HG02840 (cell line): Measurements from ENCODE around the gene RPL28.

Experiments
- ATAC-seq: cut with Tn5 transposase; IDR thresholded peaks from one replicate; pipeline ENCODE4 v1.9.1; 2021; ENCODE audit warnings: mild to moderate bottlenecking, moderate library complexity, moderate number of reproducible peaks; ENCODE audit not compliant: unreplicated experiment, low FRiP score

RPL28 gene

DNA sequence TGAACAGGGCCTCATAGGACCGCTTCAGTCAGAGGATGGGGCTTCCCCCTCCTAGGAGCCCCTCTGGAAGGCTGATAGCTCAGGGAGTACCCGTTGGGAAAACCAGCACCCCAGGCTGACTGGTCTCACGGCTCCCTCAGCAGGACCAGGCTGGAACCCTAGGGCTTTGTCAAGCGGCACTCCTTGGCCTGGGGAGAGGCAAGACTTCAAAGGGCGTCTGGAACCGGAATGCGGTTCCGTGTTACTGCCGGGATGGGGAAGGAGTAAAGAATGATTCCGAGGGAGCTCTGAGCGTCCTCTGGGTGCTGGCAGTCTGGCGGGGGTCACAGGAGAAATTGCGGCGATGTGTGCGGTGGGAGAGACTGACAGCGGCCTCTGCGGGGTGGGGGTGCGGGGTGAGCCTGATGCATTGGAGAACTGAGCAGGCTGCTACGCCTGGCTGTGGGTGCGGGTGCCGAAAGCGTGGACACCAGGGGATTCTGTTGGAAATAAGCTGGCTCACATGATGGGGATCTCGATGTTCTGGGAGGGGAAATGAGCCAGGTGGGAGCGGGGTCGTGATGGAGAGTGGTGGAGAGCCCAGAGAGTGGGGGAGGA, 33.1 kb upstream of the RPL28 start:
- ATAC-seq = no peak

DNA sequence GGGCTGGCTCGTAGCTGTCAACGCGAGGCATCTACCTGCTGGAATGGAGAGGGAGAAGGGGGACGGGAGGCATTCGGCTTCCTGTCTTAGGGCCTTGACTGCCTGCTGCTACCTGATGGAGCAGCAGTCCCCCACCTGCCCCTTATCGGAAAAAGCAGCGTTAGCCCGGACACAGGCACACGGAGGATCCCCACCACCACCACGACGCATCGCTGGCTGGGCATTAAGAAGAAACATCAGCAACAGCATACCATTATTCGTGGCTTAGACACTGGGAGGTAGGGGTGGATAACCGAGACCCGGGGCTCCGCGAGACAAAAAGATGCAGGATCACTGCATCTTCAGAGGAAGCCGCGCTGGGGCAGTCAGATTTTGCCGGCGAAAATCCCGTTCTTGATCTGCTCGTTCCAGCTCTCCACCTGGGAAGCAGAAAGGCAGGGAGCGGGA, 32.4 kb upstream of the RPL28 start:
- no peak for ATAC-seq

DNA sequence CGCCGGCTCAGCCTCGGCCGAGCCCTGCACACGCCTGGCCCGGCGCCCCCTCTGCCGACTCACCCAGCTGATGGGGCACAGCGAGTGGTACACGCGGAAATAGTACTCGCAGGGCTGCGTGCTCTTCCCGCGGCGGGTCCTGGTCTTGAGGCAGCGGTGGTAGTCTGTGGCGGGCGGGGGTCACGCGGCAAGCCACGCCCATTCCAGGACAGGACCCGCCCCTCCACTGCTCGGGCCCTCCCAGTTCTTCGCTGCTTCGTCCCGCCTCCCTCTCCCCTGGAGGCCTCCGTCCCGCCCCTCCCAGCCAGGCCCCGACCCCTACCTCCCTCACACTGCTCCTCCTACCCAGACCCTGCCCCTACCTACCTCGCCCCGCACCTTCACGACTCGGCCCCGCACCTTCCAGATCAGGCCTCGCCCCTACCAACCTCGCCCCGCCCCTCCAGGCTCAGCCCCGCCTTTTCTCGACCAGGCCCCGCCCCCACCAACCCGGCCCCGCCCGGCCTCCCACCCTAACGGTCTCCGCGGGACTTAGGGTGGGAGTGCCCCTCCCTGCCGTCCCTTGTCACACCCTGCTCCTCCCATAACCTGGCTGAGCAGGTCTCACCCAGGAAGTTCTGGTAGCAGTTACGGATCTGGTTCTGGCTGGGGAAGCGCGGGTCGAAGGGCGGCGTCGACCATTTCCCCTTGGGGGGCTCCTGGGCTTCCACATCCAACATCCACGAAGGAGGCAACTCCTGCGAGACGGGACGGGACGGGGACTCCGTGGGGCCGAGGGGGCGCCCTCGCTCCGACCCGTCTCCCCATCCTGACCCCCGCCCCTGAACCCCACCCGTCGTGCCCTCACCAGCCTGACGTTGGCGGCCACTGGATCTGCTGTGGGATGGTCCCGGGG, 31.7 kb upstream of the RPL28 start:
- ATAC-seq = no peak

DNA sequence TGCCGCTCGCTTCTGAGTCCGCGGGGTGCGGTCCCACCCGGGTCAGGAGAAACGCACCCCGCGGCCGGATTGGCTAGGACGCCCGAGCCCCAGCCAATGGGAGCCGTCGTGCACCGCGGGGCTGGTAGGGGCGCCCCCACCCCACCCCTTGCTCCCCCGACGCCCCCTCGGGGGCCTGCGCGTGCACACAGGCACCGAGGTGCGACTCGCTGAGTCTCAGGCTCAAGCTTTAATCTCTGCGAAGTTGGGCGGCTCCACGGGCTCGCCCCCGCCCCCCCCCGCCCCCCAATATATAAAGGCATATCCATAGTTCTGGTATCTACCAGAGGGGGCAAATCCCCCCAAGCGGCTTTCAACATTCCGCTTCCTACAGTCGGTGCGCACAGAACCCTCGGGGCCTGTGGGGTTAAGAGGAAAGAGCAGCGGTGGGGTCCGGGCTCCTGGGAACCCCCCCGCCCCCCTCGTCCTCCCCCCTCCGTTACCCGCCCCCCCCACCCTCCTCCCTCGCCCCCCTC, 31.0 kb upstream of the RPL28 start, which contains the start of gene COX6B2:
COX6B2 (minus strand) TSS at position 22 of the 515 bp plus-strand sequence. CDS start 198 bp downstream, outside the sequence.
- no peak for ATAC-seq

DNA sequence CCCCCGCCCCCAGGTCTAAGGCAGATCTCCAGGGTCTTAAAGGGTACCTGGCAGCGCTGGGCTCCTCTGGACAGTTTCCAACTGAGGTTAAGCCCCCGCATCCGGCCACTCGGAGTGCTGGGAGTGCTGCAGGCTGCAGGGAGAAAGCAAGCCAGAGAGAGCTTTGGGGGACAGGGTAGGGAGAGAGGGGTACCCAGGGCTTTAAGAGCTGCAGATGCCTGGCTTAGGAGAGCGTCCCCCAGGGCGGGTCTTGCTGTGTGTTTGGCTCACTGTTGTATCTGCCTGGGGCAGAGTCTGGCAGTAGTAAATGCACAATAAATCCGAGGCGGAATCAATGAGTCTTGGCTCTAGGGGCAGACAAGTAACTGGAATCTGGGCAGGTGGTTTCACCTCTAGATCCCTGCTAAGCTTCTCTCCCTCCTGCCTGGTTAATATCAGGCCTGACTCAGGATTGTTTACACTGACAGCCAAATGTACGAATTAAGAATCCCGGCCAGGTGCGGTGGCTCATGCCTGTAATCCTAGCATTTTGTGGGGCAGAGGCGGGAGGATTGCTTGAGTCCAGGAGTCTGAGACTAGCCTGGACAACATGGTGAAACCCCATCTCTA, 30.4 kb upstream of the RPL28 start:
- no peak for ATAC-seq

DNA sequence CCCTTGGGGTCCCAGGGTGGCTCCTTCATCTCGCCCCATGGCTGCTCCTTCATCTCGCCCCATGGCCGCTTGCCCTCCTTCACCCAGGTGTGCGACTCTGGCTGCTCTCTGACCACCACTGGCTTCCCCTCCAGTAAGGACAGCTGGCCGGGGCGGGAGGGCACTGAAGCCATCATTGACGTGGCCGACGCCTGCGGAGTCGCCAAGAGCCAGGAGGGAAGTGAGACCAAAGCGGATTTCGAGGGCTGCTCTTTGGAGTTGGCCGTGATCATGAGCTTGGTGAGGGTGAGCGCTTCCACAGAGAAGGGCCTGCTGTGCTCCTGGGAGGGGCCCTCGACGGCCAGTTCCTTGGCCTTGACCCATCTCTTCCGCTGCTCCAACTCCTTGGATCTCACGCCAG, 27.2 kb upstream of the RPL28 start:
- no peak for ATAC-seq

DNA sequence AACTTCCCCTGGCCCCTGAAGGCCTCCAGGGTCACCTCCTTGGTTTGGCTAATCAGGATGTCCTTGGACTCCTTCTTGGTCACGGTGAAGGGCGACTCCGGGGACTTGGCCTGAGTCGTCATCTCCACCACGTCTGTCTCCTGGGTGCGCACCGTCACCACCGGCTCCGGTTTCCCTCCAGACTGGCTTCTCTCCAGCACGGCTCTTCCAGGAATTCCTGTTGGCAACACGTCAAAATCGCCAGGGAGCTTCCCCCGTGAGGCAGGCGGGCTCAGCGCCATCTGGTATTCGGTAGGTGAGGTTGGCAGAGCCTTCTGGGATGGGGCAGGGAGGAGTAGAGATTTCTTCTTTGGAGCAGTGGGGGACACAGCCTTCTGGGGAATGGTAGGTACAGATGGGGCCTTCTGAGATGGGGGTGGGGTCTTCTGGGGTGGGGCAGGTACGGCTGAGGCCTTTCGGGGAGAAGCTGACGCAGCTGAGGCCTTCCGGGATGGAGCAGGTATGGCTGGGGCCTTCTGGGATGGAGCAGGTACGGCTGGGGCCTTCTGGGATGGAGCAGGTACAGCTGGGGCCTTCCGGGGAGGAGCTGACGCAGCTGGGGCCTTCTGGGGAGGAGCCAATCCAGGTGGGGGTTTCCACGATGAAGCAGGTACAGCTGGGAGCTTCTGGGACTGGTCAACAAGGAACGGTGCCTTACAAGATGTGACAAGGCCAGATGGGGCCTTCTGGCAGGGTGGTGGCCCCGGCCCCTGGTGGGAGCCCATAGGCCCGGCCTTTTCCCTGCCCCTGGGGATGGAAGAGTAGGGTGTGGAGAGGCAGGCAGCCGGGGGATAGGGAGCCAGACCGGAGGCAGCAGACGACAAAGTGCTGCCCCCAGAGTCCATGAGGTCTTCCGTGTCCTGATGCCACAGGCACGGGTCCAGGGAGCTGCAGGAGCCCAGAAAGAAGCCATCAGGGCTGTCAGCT, 26.5 kb upstream of the RPL28 start:
- no peak for ATAC-seq

DNA sequence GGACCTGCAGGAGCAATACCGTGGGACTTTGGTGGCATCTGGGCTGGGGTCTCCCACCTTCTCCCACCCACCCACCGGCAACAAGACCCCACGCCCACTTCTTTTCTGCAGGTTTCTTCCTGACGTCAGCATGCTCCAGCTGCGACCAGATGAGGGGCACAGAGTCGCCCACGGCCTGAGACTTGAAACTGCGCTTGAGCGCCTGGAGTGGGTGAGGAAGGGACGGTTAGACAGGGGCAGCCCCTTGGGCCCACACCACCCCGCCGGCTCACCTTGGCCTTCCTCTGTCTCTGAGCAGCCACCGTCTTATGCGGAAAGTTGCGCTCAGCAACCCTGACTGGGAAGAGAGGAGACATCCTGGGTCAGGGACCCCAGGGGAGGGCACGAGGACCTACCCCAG, 24.8 kb upstream of the RPL28 start:
- ATAC-seq = no peak

DNA sequence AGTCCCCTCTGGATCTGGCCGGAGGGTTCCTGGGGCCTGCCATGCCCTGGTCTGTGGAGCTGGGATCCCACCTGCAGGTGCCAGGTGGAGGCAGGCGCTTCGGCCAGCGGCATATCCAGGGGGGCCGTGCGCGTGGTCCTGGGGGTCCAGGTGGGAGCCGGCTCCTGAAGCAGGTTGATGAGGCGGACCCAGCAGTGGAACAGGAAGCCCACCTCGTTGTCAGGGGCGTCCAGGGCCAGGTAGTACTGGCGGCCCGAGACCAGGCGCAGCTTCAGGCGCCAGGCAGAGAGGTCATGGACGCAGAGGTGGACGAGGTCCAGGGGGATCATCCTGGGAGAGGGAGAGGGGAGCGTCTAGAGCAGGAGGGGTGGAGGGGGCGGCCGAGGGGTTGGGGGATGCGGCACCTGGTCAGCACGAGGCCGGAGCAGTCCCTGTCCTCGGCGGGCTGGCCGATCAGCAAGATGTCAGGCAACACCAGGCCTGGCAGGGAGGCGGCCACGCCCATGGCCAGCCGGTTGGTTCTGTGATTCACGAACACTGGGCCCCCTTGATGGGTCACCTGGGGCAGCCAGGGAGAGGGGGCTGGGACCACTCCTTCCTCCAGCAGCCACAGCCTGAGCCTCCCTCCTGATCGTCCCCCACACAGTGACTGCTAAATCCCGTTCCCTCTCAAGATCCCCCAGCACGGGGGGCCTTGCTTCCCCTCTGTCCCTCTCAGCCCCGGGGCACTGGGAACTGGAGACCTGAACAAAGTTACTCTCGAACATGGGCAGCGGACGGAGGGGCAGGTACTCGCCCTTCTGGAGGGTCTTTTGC, 23.4 kb upstream of the RPL28 start:
- ATAC-seq = no peak

DNA sequence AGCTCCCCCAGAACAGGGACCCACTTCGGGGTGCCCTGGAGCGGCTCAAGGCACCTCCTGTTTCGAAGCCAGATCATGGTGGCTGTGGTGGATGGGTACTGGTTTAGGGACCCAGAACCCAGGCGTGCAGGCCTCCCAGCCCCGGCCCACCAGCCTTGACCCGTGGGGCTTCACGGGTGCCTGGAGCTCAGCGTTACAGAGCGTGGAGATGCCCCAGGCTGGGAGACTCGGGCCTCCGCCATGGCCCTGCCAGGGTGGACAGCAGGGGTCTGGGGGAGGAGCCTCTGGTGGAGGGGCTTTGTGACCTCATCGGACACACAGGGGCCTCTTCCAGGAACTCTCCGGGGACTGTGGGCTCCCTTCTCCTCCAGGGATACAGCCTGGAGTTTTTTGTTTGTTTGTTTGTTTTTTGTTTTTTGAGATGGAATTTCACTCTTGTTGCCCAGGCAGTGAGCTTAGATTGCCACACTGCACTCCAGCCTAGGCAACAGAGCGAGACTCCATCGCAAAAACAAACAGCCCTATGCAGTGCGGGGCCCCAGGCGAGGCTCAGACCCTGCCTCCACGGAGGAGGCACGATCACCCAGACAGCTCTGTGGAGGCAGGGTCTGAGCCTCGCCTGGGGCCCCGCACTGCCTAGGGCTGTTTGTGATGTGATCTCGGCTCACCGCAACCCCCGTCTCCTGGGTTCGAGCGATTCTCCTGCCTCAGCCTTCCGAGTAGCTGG, 22.6 kb upstream of the RPL28 start, which contains the start of gene GARIN5B:
GARIN5B (minus strand) TSS at position 271 of the 727 bp plus-strand sequence; CDS start at position 77, 194 bp downstream.
- ATAC-seq = no peak

DNA sequence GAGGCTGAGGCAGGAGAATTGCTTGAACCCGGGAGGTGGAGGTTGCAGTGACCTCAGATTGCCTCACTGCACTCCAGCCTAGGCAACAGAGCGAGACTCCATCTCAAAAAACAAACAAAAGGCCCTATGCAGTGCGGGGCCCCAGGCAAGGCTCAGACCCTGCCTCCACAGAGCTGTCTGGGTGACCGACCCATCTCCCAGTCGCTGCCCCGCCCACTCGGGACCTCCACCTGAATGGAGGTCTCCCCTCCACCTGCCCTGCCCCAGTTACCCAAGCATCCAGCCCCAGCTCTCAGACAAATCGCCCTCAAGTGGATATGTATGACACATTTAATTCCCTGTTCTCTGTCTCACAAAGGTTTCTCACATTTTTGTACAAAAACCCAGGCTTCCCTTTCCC, 20.5 kb upstream of the RPL28 start:
- no peak for ATAC-seq

DNA sequence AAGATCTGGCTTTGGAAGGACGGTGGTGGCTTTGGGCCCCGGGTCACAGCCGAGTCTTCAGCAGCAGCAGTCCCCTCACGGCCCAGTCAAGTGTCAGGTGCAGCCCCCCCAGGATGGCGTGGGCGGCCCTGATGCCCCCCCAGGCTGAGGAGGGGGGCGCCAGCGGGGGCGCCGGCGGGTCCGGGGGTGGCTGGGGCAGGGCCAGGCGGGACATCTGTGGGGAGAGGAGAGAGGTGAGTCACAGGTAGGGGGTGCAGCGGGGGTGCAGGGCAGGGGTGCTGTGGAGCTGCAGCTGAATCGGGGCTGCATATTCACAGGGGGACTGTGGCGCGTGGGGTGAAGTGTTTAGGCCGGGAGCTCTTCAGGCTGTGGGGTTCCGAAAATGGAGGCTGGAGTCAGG, 19.8 kb upstream of the RPL28 start:
- ATAC-seq = no peak

DNA sequence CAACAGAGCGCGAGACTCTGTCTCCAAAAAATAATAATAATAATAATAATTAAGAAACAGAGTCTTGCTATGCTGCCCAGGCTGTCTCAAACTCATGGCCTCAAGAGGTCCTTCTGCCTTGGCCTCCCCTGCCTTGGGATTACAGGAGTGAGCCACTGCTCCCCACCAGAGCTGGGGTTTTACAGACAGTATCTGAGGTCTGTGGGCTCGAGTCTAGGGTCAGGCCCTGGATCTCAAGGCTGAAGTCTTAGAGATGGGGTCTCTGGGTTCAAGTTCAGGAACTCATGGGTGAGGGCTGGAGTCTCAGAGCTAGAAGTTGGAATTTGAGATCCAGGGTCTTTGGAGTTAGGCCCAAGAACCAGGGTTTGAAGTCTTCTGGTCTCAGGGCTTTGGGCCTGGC, 18.9 kb upstream of the RPL28 start:
- ATAC-seq = no peak

DNA sequence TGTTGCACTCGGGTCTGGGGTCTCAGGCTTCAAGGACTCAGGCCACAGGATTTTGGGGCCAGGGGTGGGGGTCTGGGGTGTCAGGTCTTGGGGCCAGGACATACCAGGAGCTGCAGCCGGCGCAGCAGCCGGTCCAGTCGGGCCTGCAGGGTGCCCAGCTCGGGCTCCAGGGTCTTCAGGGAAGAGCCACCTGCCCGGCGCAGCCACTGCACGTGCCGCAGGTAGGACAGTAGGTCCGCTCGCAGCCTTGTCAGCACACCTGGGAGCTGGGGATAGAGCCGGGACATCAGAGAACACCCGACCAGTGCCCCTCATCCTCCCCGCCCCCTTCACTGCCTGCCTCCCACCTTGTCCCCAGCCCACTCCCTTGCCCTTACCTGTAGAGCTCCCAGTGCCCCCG, 17.6 kb upstream of the RPL28 start:
- ATAC-seq = no peak

DNA sequence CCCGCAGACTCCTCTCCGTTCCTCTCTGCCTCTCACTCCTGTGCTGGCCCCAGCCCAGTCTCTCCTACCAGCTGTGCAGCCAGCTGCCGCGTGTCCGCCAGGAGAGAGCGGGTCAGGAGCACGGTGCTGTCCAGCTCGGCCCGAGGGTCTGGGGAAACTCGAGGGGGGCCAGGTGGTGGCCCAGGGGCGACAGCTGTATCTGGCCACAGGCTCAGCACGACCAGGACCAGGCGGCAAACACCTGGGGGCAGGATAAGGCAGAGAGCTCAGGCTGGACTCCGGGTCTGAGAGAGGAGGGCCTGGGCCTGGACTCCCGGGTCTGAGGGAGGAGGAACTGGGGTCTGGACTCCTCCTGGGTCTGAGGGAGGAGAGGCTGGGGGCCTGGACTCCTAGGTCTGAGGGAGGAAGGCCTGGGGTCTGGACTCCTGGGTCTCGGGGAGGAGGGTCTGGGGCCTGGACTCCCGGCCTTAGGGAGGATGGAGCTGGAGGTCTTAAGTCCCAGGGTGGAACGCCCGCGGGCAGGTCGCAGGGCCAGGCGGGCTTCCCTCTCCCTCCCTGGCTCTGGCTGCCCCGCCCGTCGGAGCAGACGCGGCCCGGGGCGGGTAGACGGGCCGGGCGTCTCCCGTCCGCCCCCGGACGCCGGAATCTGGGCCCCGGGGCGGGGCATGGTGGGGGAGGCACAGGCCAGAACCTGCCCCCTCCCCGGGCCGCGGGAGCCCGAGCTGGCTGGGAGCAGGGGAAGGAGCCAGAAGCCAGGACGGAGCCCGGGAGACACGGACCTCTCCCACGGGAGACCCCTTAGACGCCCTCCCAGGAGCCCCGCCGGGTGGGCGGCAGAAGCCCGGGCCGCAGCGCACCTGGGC, 16.8 kb upstream of the RPL28 start:
- no peak for ATAC-seq

DNA sequence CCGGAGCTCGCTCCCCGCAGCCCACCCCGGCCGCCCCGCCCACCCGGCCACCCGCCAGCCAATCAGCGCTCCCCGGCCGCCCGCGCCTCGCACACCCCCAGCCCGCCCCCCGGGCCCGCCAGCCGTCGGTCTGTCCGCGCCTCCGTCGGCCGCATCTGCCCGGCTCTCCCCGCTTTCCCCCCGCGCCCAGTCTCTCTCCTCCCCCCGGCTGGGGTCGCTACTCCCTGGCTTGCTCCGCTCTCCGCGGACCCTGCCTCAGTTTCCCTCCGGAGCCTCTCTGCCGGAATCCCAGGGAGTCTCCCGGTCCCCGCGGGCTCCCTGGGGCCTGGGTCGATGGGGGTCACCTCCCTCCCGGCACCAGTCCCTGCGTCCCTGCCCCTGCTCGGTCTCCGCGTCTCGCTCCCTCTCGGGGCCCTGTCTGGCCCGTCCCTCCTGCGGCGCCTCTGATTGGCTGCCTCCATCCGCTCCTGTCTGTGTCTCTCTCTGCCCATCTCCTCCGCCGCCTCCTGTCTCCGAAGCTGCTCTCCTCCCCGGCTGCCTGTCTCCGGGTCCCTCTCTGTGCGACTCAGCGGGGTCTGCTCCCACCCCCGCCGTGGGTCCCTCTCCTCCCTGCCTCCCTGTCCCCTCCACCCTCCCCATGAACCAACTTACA, 16.0 kb upstream of the RPL28 start:
- no peak for ATAC-seq
